IPS-20b (cell line): ENCODE measurements around the gene NKIRAS1.
"Not testable (repeated sequence)": the region's sequence is repeated elsewhere in the genome, so short reads cannot be mapped to it uniquely, and the experiment has no call there.

Experiments
- H3K27ac ChIP-seq: one replicate; pipeline ENCODE4 v1.5.1; 2013; ENCODE audit warnings: low read length
- H3K27me3 ChIP-seq: 2 replicates; pipeline ENCODE4 v1.6.1; 2013; ENCODE audit warnings: mild to moderate bottlenecking, low read length, inconsistent platforms; ENCODE audit not compliant: insufficient read depth
- H3K36me3 ChIP-seq: 2 replicates; pipeline ENCODE4 v1.6.1; 2013; ENCODE audit warnings: low read depth, mild to moderate bottlenecking, inconsistent platforms, low read length, moderate library complexity; ENCODE audit not compliant: insufficient read depth
- H3K4me1 ChIP-seq: 2 replicates; pipeline ENCODE4 v1.6.1; 2013; ENCODE audit warnings: mild to moderate bottlenecking, control low read depth, inconsistent platforms, low read length, moderate library complexity; ENCODE audit not compliant: insufficient read depth
- H3K4me3 ChIP-seq: 2 replicates; pipeline ENCODE4 v1.5.1; 2013; ENCODE audit warnings: mild to moderate bottlenecking, low read length, inconsistent platforms
- H3K9ac ChIP-seq: 2 replicates; pipeline ENCODE4 v1.6.1; 2013; ENCODE audit warnings: low read depth, mild to moderate bottlenecking, inconsistent platforms, low read length, moderate library complexity
- H3K9me3 ChIP-seq: 2 replicates; pipeline ENCODE4 v1.6.1; 2013; ENCODE audit warnings: mild to moderate bottlenecking, low read depth, low read length, inconsistent platforms; ENCODE audit not compliant: insufficient read depth

Gene NKIRAS1

GRCh38 chr3:23917679-23918303 lies 1.0 kb upstream of the NKIRAS1 start:
- Histone ChIP-seq H3K27ac (peak overlapping the region; percentile 87), H3K36me3 (peaks cover 44% of the 10 kb centered on the region), H3K4me3 (peak overlapping the region; percentile 100), H3K9ac (peak overlapping the region; percentile 99), H3K27me3 (peaks cover 11% of the 10 kb centered on the region; the same call in 1 of the 2 replicates)
- not testable (repeated sequence) for H3K4me1 ChIP-seq, H3K9me3 ChIP-seq

- Histone ChIP-seq H3K4me1 (peaks cover 9% of the 10 kb centered on the region), H3K27ac (no peak overlapping the region), H3K36me3 (peaks cover 37% of the 10 kb centered on the region), H3K27me3 (peaks cover 11% of the 10 kb centered on the region; the same call in 1 of the 2 replicates), H3K9ac (peak overlapping the region; percentile 87), H3K9me3 (no peaks in the 10 kb centered on the region), H3K4me3 (peak overlapping the region; percentile 100)
Measured at GRCh38 chr3:23916152-23916885, 471 bp downstream of the NKIRAS1 start.

- Histone ChIP-seq H3K9me3 (no peaks in the 10 kb centered on the region), H3K9ac (peak overlapping the region; percentile 87; the same call in 1 of the 2 replicates), H3K27ac (no peak overlapping the region), H3K27me3 (peaks cover 11% of the 10 kb centered on the region; the same call in 1 of the 2 replicates), H3K4me3 (peak overlapping the region; percentile 100), H3K4me1 (peaks cover 9% of the 10 kb centered on the region), H3K36me3 (peaks cover 38% of the 10 kb centered on the region)
Measured at GRCh38 chr3:23915537-23916108, 1.2 kb downstream of the NKIRAS1 start.

GRCh38 chr3:23913873-23914743 lies 2.7 kb downstream of the NKIRAS1 start:
- Histone ChIP-seq H3K4me3 (peak overlapping the region; percentile 100; the same call in 1 of the 2 replicates), H3K9me3 (no peaks in the 10 kb centered on the region), H3K9ac (no peak overlapping the region), H3K4me1 (peaks cover 9% of the 10 kb centered on the region), H3K36me3 (peaks cover 36% of the 10 kb centered on the region), H3K27me3 (peaks cover 11% of the 10 kb centered on the region; the same call in 1 of the 2 replicates), H3K27ac (no peak overlapping the region)

GRCh38 chr3:23913182-23913581 lies 3.6 kb downstream of the NKIRAS1 start:
- H3K27ac ChIP-seq, result no peak overlapping the region
- H3K4me3 ChIP-seq, result no peak overlapping the region
- H3K4me1 ChIP-seq, result peaks cover 9% of the 10 kb centered on the region
- peaks cover 29% of the 10 kb centered on the region for H3K36me3 ChIP-seq
- no peak overlapping the region for H3K9ac ChIP-seq
- peaks cover 11% of the 10 kb centered on the region; the same call in 1 of the 2 replicates for H3K27me3 ChIP-seq
- no peaks in the 10 kb centered on the region for H3K9me3 ChIP-seq

- H3K4me3 ChIP-seq, H3K27ac ChIP-seq, H3K9me3 ChIP-seq, H3K4me1 ChIP-seq, H3K9ac ChIP-seq: not testable (repeated sequence)
- Histone ChIP-seq H3K36me3 (peaks cover 29% of the 10 kb centered on the region), H3K27me3 (peaks cover 11% of the 10 kb centered on the region; the same call in 1 of the 2 replicates)
Measured at GRCh38 chr3:23912335-23912734, 4.5 kb downstream of the NKIRAS1 start.

- no peak overlapping the region for H3K27ac ChIP-seq
- H3K9me3 ChIP-seq, result no peaks in the 10 kb centered on the region
- no peak overlapping the region for H3K4me3 ChIP-seq
- peaks cover 31% of the 10 kb centered on the region for H3K36me3 ChIP-seq
- H3K27me3 ChIP-seq, result peaks cover 11% of the 10 kb centered on the region; the same call in 1 of the 2 replicates
- peaks cover 9% of the 10 kb centered on the region for H3K4me1 ChIP-seq
- H3K9ac ChIP-seq, result no peak overlapping the region
Measured at GRCh38 chr3:23911397-23911796, 5.4 kb downstream of the NKIRAS1 start.

- Histone ChIP-seq H3K9ac (no peak overlapping the region), H3K27ac (no peak overlapping the region), H3K9me3 (no peaks in the 10 kb centered on the region), H3K4me1 (no peaks in the 10 kb centered on the region; the same call in 1 of the 2 replicates), H3K27me3 (no peaks in the 10 kb centered on the region), H3K4me3 (no peak overlapping the region), H3K36me3 (peaks cover 36% of the 10 kb centered on the region)
Measured at GRCh38 chr3:23909341-23909740, 7.4 kb downstream of the NKIRAS1 start.

GRCh38 chr3:23904545-23904944 lies 12.2 kb downstream of the NKIRAS1 start:
- H3K9ac ChIP-seq, result no peak overlapping the region
- H3K27ac ChIP-seq, result no peak overlapping the region
- H3K4me3 ChIP-seq, result no peak overlapping the region
- H3K4me1 ChIP-seq, result no peaks in the 10 kb centered on the region
- no peaks in the 10 kb centered on the region for H3K27me3 ChIP-seq
- H3K36me3 ChIP-seq, result peaks cover 43% of the 10 kb centered on the region
- peaks cover under 1% of the 10 kb centered on the region; the same call in 1 of the 2 replicates for H3K9me3 ChIP-seq

GRCh38 chr3:23900744-23901143 lies 16.0 kb downstream of the NKIRAS1 start:
- H3K4me3 ChIP-seq, result no peak overlapping the region

GRCh38 chr3:23895181-23895580 lies 21.6 kb downstream of the NKIRAS1 start:
- Histone ChIP-seq H3K27me3 (no peaks in the 10 kb centered on the region), H3K4me1 (peaks cover 12% of the 10 kb centered on the region), H3K9me3 (peaks cover 11% of the 10 kb centered on the region), H3K4me3 (no peak overlapping the region), H3K9ac (no peak overlapping the region), H3K36me3 (peaks cover 61% of the 10 kb centered on the region), H3K27ac (no peak overlapping the region)

More at GRCh38 chr3:23900744-23901143, 16.0 kb downstream of the NKIRAS1 start:
- Histone ChIP-seq H3K9ac (no peak overlapping the region), H3K4me1 (no peaks in the 10 kb centered on the region), H3K9me3 (peaks cover 11% of the 10 kb centered on the region), H3K27me3 (no peaks in the 10 kb centered on the region), H3K27ac (no peak overlapping the region), H3K36me3 (peaks cover 53% of the 10 kb centered on the region)
